Mucosa of stomach (tissue), 1 donor: ENCODE measurements around the gene ERAS.
A peak's percentile ranks its signal among the peaks of the same experiment; 100 is the strongest.

Source experiments
- H3K27me3 ChIP-seq: one replicate; pipeline ENCODE4 v1.7.0; 2013; ENCODE audit warnings: mild to moderate bottlenecking, low read length; ENCODE audit not compliant: control insufficient read depth, insufficient read depth
- H3K36me3 ChIP-seq: one replicate; pipeline ENCODE4 v1.7.0; 2013; ENCODE audit warnings: low read length; ENCODE audit not compliant: control insufficient read depth, insufficient read depth
- H3K4me1 ChIP-seq: one replicate; pipeline ENCODE4 v1.7.0; 2013; ENCODE audit warnings: mild to moderate bottlenecking, low read length; ENCODE audit not compliant: control insufficient read depth, insufficient read depth
- H3K4me3 ChIP-seq: one replicate; pipeline ENCODE4 v1.7.0; 2013; ENCODE audit warnings: low read length
- H3K9ac ChIP-seq: one replicate; pipeline ENCODE4 v1.7.0; 2013; ENCODE audit warnings: mild to moderate bottlenecking, low read length, moderate library complexity
- H3K9me3 ChIP-seq: one replicate; pipeline ENCODE4 v1.7.0; 2013; ENCODE audit warnings: mild to moderate bottlenecking, low read length, moderate library complexity; ENCODE audit not compliant: control insufficient read depth
- donor health status: Pancreatic carcinoma.

The ERAS gene

GRCh38 chrX:48787505-48788443 is 38.5 kb upstream of the ERAS start:
- H3K27me3 ChIP-seq: peaks cover 4% of the 10 kb centered on the region
- H3K36me3 ChIP-seq: no peaks in the 10 kb centered on the region
- H3K9me3 ChIP-seq: no peaks in the 10 kb centered on the region
- no peak overlapping the region for H3K4me3 ChIP-seq
- H3K9ac ChIP-seq: no peak overlapping the region
- no peaks in the 10 kb centered on the region for H3K4me1 ChIP-seq

- H3K9me3 ChIP-seq: no peaks in the 10 kb centered on the region
Observed at GRCh38 chrX:48789366-48790220, 36.7 kb upstream of the ERAS start.

GRCh38 chrX:48790477-48790876 is 35.8 kb upstream of the ERAS start:
- Histone ChIP-seq H3K4me1 (no peaks in the 10 kb centered on the region), H3K4me3 (no peak overlapping the region), H3K9me3 (no peaks in the 10 kb centered on the region), H3K36me3 (no peaks in the 10 kb centered on the region), H3K27me3 (peaks cover 4% of the 10 kb centered on the region), H3K9ac (no peak overlapping the region)

More at GRCh38 chrX:48789366-48790220, 36.7 kb upstream of the ERAS start:
- H3K4me3 ChIP-seq: no peak overlapping the region
- no peak overlapping the region for H3K9ac ChIP-seq
- no peaks in the 10 kb centered on the region for H3K36me3 ChIP-seq
- H3K4me1 ChIP-seq: no peaks in the 10 kb centered on the region
- H3K27me3 ChIP-seq: peaks cover 4% of the 10 kb centered on the region

- no peak overlapping the region for H3K9ac ChIP-seq
- no peaks in the 10 kb centered on the region for H3K4me1 ChIP-seq
- H3K9me3 ChIP-seq: no peaks in the 10 kb centered on the region
- peaks cover 4% of the 10 kb centered on the region for H3K27me3 ChIP-seq
- no peak overlapping the region for H3K4me3 ChIP-seq
- no peaks in the 10 kb centered on the region for H3K36me3 ChIP-seq
Observed at GRCh38 chrX:48791063-48791820, 35.1 kb upstream of the ERAS start.

- H3K4me1 ChIP-seq: no peaks in the 10 kb centered on the region
- no peaks in the 10 kb centered on the region for H3K36me3 ChIP-seq
- H3K4me3 ChIP-seq: no peak overlapping the region
- H3K27me3 ChIP-seq: peaks cover under 1% of the 10 kb centered on the region
- no peaks in the 10 kb centered on the region for H3K9me3 ChIP-seq
- no peak overlapping the region for H3K9ac ChIP-seq
Observed at GRCh38 chrX:48792219-48792618, 34.1 kb upstream of the ERAS start.

GRCh38 chrX:48793935-48794334 is 32.4 kb upstream of the ERAS start:
- Histone ChIP-seq H3K9me3 (no peaks in the 10 kb centered on the region), H3K4me1 (no peaks in the 10 kb centered on the region), H3K36me3 (no peaks in the 10 kb centered on the region), H3K4me3 (no peak overlapping the region), H3K27me3 (no peaks in the 10 kb centered on the region), H3K9ac (no peak overlapping the region)

- Histone ChIP-seq H3K36me3 (no peaks in the 10 kb centered on the region), H3K4me3 (no peak overlapping the region), H3K4me1 (no peaks in the 10 kb centered on the region), H3K27me3 (no peaks in the 10 kb centered on the region), H3K9me3 (no peaks in the 10 kb centered on the region), H3K9ac (no peak overlapping the region)
Observed at GRCh38 chrX:48794340-48794910, 31.9 kb upstream of the ERAS start.

- no peaks in the 10 kb centered on the region for H3K27me3 ChIP-seq
- no peaks in the 10 kb centered on the region for H3K4me1 ChIP-seq
- no peaks in the 10 kb centered on the region for H3K36me3 ChIP-seq
- H3K9me3 ChIP-seq: no peaks in the 10 kb centered on the region
- no peak overlapping the region for H3K9ac ChIP-seq
- H3K4me3 ChIP-seq: no peak overlapping the region
Observed at GRCh38 chrX:48794911-48795515, 31.3 kb upstream of the ERAS start.

- H3K9ac ChIP-seq: no peak overlapping the region
- no peak overlapping the region for H3K4me3 ChIP-seq
- H3K27me3 ChIP-seq: no peaks in the 10 kb centered on the region
- peaks cover 14% of the 10 kb centered on the region for H3K4me1 ChIP-seq
- no peaks in the 10 kb centered on the region for H3K9me3 ChIP-seq
- no peaks in the 10 kb centered on the region for H3K36me3 ChIP-seq
Observed at GRCh38 chrX:48798318-48798717, 28.0 kb upstream of the ERAS start.

GRCh38 chrX:48800574-48801279 is 25.6 kb upstream of the ERAS start:
- H3K4me3 ChIP-seq: peak overlapping the region; percentile 67
- H3K36me3 ChIP-seq: no peaks in the 10 kb centered on the region
- H3K4me1 ChIP-seq: peaks cover 14% of the 10 kb centered on the region
- no peaks in the 10 kb centered on the region for H3K9me3 ChIP-seq
- H3K27me3 ChIP-seq: no peaks in the 10 kb centered on the region
- peak overlapping the region; percentile 61 for H3K9ac ChIP-seq
